ENCODE results near the gene ABCA12.

The ABCA12 gene

DNA sequence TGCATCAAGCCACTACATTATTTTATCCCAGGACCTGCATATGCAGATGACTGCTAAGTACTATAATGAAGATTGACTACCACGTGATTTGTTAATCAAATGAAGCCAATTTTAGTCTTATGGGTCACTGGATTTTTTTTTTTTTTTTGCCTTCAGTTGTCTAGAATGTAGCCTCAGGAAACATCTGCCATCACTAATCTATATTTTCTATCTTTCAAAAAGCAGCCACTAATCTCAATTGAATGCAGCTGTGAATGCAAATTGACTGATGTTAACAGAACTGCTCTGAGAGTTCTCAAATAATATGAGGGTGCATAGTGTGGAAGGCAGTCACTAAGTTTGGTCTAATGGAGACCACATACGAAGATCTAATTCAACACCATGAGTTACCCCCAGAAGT is 106.3 kb downstream of the ABCA12 start:
- no peak for DNase-seq (ENCODE audit: low read depth in 2 of 2)

DNA sequence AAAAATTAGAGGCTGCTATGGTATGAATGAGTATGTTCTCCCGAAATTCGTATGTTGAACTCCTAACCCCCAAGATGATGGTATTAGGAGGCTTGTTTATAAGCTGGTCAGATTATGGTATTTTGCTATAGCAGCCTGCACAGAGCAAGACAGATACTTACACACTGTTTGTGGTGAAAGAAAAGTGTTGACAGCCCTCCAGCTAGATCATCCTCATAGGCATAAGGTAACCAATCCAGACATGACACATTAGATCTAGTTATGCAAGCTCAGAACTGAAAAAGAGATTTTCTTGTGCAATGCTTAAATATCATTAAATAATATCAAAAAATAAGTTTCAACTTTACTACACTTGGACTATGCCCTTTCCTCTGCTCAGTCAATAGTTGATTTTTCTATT is 107.1 kb downstream of the ABCA12 start:
- no peak for DNase-seq (ENCODE audit: low read depth in 2 of 2)

DNA sequence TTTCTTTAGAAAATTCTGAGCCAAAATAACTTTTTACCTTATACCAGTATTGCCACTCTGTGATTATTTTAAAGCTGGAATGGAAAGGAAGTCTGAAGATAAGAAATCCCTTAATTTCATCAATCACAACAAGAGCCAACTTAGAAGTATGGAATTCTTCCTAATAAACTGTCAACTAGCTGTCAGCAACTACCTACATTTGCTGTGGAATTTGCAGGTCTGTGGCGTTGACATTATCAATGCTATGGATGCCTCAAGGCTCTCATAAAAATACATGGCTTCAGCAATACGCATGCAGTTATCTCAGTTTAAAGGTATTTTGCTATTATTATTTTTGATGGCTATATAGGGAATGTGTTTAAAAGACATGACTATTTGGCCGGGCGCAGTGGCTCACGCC is 108.5 kb downstream of the ABCA12 start:
- DNase-seq (ENCODE audit: low read depth in 2 of 2), result no peak

DNA sequence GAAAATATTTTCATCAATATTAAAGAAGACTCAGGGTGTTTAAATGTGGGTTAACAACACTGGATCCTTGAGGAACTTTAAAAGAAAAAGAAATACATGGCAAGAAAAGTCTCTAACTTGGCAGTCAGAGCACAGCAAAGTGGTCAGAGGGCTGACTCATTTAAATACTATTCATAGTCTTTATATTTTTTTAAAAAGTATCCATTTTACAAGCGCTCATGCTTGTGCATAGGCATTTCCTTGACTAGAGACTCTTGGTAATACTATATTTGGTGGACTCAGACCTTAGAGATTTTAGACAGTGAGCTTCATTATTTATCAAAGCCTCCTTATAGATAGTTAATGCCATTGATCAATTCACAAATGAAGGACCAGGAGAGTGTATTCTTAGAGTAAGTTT is 110.2 kb downstream of the ABCA12 start:
- DNase-seq (ENCODE audit: low read depth in 2 of 2), result no peak

DNA sequence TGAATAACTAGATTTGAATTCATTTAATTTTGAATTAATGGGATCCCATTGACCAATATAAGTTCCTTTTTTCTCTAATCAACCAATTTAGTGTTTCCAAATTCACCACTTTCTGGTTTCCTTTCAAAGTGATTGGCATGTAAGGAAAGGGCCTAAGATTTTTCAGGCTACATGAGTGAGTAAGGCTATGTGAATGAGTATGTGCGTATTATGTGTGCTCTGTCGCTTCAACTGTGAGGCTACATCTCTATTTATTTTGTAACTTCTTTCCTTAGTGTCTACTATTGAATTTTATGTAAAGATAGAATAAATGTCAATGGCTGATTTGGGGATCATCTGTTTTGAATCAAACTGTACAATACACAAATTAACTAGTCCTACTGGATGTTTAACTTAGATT is 110.6 kb downstream of the ABCA12 start:
- no peak for DNase-seq (ENCODE audit: low read depth in 2 of 2)

DNA sequence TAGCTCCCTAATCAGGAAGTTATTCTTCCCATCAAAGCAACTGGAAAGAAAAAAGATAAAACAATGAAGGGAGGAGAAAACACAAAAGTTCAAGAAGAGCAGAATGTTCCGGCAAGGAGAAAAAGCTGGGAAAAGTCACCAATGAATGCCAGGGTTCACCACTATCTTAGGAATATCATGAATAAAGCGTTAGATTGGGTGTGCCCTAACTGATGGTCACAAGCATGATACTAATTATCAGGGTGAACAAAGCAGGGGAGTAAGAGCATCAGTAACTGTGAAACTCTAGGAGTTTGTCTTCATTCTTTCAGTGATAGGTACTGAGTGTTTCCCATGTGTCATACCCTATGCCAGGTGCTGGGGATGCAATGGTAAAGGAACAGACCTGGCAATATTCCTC is 115.5 kb downstream of the ABCA12 start:
- DNase-seq (ENCODE audit: low read depth in 2 of 2), result no peak

DNA sequence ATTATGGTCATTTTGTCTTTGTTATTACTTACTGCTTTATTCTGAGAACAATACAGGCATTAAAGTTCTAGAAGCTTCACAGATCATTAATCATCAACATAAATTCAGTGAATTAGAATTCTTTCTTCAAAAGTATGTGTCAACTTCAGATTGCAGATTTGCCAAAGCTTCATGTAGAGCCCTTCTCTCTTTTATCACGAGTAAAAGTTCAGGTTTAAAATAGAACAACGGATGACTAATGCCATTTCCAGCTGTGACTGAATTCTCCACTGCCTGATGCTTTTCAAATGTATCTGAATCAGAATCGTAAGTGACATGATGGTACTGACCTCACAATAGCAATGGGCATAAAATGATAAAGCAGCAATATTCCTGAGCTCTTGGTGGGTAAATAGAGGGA is 116.0 kb downstream of the ABCA12 start:
- no peak for DNase-seq (ENCODE audit: low read depth in 2 of 2)

DNA sequence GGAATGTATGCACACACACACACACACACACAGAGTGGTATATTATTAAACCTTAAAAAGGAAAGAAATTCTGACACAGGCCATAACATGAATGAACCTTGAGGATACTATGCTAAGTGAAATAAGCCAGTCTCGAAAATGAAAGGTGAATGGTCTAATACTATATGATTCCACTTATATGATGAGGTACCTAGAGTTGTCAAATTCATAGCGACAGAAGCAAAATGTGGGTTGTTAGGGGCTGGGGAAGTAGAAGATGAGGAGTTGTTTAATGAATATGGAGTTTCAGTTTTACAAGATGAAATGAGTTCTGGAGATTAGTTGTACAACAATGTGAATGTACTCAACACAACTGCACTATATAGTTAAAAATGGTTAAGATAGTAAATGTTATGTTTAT is 118.1 kb downstream of the ABCA12 start:
- no peak for DNase-seq (ENCODE audit: low read depth in 2 of 2)

DNA sequence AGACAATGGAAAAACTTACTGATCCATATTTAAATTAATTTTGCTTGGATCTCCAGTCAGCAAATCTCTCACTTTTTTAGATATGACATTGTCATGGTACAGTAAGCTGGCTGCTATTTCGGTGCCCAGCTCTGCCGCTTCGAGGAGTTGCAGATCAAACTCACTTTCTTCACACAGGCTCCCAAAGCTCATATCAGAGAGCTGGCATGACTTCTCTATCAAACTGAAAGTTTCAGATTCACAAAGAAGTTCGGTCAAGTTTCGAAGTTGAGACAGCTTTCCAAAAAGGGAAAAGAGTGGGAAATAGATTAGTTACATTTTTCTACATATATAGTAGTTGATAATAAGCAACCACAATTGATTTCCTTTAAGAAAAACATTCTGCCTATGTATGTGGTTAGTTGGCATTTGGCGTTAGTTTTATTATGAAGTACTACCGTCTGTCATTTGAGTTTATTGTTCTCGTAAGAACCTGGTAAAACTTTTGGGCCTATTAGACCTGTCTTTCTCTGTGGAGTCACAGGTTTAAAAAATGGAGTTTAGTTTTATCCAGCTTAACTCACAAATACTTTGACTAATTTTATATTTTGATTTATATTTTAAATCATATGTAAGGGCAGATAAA is 118.8 kb downstream of the ABCA12 start:
- DNase-seq (ENCODE audit: low read depth in 2 of 2), result no peak

DNA sequence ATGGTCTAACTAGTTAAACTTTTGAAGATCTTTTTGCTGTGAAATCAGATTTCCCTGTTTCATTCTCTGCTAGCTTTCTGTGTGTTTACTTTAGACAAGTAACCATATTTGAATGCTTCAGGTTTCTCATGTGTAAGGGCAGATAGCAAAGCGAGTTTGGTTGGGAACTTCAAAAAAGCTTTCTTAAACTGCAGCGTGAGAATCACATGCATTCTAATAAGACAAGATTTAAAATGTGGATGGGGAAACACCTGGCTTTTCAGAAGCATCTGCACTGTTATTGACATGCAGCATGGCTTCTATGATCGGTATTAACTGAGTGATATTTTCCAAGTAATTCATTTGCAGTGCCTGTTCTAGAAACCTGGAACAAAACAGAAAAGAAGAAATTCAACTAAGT is 119.3 kb downstream of the ABCA12 start:
- no peak for DNase-seq (ENCODE audit: low read depth in 2 of 2)

DNA sequence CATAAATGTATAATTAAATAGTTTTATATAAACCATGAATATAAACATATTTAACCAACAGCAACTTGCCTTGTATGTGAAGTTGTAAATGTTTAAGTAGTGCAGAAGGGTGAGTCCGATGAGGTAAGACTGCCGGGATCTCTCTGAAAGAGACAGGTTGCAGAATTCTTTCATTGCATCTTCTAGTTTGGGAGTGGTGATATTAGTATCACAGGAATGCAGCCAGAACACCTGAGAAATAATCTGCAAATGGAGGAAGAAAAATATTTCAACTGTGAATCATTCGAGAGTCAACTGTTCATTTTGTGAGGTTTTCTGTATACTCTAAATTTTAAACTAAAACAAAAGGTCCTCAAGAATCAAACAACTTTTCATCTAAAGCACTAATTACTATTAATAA is 123.0 kb downstream of the ABCA12 start:
- no peak for DNase-seq (ENCODE audit: low read depth in 2 of 2)

DNA sequence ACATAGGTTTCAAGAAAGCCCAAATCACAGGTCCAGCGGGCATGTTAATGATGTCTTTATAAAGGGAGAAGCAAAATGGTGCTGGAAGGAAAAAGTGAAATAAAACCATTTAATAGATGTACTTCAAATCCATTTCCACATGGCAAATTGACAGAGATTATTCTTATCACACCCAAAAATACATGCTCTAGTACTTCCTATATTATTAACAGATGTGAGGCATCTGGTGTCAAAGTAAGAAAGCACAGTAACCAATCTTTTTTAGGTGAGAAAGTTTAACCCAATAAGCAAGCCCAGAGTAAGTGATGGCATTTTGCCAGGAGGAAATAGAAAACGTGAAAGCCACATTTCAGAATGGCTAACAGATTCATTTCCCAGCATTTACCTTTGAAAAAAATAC is 128.0 kb downstream of the ABCA12 start:
- DNase-seq (ENCODE audit: low read depth in 2 of 2), result no peak

DNA sequence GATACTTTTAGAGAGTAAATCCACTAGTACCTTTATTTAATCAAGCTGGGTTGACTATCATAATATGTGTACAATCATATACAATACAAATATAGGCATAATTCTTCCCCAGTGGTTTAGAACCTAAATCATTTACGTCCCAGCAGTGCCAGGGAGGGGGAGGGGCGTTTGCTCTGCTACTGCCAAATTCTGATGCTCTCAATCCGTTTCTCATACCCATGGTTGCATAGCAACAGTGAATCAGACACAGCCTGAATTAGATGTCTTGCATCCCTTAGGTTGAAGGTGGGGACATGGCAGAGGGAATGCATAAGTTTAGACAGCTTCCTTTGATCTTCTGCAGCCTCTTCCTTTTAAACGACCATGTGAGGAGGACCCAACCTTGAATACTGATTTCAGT is 135.4 kb downstream of the ABCA12 start:
- no peak for DNase-seq (ENCODE audit: low read depth in 2 of 2)

DNA sequence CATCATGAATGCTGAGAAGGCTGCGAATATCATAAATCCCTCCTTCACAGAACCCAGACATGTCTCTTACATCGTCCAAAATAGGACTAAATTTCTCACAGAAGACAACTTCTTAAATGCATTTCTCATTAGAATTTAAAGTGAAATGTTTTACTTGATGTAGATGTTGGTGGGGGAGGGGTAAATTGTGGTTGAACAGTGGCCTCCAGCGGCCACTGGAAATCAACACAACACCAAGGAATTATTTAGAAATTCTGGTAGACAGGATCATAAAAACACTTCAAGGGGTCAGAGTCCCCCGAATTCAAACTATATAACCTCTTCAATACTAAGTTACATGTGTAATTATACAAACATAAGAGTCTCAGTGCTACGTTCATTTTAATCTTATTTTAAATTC is 135.9 kb downstream of the ABCA12 start:
- no peak for DNase-seq (ENCODE audit: low read depth in 2 of 2)

DNA sequence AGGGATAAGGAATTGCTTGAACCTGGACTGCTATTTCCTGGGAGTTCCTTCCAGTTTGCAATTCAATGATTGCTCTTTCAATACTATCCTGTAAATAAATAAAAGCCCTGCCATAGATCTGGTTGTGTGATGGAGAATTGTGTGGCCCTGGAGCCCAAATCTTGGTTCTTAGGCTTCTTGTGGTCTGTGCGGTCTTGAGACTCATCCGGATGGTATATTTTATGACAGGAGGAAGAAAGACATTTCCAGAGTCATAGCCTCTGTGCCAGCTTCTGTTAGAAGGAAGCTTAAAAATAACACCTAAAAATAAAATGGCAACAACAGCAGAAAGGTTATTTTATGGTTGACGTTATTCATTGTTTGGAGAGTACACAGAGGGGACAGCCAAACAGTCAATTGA is 137.7 kb downstream of the ABCA12 start:
- DNase-seq (ENCODE audit: low read depth in 2 of 2), result no peak

DNA sequence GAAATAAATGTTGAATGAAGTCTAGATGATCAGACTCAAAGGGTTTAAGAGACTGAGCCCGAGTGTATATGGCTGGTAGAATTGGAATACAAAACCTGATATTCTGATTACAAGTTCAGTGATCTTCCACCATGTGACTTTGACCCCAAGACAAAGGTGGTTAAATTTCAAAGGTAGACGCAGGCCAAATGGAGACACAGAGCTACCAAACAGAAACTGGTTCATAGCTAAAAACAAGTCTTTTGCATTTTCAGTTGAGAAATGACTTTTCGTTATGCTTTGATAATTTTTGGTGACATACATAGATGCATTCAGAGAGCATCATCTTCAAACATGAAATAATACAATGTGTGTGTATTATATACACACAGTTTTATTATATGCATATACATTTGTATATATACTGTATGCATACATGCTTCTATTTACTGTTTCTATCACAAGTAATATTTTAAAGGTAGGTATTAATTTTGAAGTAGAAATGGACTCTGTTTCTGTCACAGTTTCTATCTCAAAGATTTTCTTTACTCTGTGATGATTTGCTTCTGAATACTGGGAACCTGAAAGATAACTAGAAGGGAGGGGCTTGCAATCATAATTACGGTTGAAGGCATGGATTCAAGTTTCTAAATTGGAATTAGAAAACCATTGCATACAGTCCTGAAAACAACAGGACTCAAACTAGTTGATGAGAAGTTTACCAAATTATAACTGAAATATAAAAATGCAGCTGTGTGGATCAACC is 142.3 kb downstream of the ABCA12 start:
- no peak for DNase-seq (ENCODE audit: low read depth in 2 of 2)

DNA sequence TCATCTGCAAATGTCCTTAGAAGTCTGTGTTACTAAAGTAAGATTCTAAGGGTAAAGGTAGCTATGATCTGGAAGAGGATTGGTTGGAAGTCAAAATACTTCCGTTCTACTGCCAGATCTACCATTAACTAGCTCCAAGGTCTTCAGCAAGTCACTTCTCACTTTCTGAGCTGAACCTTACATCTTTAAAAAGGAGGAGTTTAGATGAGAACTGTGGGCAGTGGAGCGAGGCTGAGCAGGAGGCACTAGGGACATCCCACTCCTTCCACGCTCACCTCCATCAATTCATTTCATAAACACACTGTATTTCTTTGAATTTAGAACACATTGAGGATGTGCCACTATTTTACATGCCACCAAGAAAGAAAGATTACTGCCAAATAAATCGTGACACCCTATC is 143.0 kb downstream of the ABCA12 start:
- DNase-seq (ENCODE audit: low read depth in 2 of 2), result no peak

DNA sequence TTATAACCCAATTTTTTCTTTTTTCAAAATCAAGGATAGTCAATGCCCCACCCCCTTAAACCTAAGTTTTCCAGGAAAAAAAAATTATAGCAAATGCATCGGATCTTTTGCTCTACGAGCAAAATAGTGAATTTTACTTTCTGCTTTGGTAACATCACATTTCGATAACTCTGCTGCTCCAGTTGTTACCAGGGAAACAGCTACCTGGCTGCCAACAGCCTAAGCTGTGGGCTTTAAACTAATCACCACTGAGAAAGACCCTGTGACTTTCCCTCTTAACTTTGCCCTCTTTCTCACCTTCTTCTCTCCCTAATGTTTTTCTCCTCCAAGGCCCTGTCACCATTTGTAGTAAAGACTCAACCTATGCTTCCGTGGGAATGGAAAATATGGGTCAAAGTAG is 145.5 kb downstream of the ABCA12 start:
- no peak for DNase-seq (ENCODE audit: low read depth in 2 of 2)

DNA sequence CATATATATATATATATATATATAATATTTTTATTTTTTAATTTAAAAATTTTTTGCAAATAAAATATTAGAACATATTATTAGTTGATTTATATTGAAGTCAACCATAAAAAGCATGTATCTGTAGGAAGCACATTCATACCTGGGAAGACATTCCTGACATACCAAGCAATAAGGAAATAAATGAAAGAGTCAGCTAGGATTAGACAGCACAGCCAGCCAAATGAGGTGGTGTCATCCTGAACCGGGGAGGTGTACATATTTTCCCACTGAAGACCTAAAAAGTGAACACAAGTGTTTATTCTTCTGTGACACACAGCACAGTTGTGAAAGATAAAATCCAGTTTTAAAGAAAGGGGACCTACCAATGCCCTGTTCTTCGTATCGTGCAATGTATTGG is 149.2 kb downstream of the ABCA12 start:
- DNase-seq (ENCODE audit: low read depth in 2 of 2), result no peak

DNA sequence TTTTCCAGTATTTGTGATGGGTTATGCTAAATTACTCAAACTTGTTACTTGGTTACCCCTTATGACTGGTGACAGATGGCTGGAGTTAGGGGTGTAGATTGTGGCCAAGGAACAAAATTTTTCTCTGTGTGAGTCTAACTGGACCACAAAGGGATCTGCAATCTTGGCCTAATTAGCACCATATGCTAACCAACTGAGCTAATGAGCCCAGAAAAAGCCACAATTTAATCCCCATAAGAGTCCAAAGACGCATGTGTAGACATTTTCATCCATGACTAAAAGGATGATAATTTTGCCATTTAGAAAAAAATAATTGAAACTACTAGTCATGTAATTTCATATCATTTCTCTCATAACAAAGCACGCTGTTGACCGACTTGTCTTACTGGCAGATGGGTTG is 151.2 kb downstream of the ABCA12 start:
- no peak for DNase-seq (ENCODE audit: low read depth in 2 of 2)

DNA sequence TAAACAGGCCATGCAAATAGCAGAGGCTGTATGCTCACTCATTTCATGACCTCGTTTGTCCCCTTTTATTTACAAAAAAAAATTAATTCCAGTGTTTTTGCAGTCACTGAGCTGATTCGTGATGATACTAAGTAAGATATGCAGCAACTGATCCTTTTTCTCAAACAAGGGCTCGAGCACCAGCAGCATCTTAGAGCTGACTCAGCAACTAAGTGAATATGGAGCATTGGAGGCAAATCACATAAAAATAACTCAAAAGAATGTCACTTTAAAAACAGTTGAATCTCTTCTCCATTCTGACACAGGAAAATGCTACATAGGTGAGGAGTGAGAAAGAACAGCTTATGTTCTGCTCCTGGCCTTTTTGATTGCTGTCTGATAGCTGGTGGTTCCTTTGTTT is 152.8 kb downstream of the ABCA12 start:
- DNase-seq (ENCODE audit: low read depth in 2 of 2), result no peak

DNA sequence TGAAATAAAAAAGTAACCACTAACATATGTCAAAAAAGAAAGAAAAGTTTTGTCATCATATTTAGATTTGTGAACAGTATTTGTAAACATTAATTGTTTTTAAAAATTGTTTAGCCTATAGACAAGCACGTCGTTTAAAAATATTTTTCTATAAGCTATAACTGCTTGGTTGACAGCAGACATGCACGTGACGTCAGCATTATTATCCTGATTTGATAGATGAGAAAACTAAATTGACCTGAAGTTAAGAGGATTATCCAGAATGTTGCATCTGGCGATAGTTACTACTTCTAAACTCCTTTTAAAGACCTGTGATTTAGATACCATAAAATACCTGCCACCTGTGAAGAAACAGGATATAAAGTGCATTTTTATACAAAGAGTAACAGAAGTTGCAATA is 172.0 kb downstream of the ABCA12 start:
- DNase-seq (ENCODE audit: low read depth in 2 of 2), result no peak

DNA sequence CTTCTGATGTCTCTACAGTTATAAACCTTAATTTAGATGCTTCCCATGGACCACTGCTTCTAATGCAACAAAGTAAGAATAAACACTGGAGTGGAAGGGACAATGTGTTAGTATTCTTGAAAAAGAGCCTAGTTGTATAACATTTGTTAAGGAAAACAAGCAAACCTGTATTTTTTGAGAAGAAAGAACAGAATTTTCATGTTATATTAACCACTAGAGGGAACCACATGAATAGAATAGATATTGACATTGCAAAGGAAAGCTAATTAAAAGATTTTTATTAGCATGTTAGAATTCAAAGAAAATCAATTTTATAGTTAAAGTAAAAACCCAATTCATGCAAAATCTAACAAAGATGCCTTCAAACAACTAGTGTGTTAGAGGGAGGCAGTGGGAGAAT is 177.7 kb downstream of the ABCA12 start:
- no peak for DNase-seq (ENCODE audit: low read depth in 2 of 2)

DNA sequence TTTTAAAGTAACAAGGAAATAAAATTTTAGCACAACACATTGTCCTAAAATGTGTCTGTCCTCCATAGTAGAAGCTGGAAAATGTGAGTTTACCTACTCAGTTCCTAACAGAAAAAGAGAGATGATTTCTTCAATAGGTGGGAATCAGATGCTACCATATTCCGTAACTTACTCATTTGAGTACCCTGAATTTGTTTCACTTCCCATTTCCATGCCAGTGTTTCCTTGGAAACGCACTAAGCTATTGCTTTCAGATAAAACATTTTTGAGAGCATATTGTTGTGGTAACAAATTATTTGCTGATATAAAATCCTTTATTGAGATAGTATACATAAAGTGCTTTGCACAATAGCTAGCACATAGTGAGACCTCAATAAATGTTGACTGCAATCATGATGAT is 191.5 kb downstream of the ABCA12 start:
- no peak for DNase-seq (ENCODE audit: low read depth in 2 of 2)
